ENCODE measurements around the gene ZC3H12D.

DNA sequence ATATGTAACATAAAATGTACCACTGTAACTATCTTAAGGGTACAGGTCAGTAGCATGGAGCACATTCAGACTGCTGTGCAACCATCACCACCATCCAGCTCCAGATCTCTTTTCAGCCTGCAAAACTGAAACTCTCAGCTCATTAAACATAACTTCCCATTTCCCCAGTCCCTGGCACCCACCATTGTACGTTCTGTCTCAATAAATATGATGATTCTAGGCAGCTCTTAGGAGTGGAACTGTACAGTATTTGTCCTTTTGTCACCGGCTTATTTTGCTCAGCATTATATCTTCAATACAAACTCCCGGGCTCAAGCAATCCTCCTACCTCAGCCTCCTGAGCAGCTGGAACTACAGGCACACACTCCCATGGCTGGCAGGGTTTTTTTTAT is 1.5 kb downstream of the ZC3H12D start:
- TF ChIP-seq, protein P1, sequence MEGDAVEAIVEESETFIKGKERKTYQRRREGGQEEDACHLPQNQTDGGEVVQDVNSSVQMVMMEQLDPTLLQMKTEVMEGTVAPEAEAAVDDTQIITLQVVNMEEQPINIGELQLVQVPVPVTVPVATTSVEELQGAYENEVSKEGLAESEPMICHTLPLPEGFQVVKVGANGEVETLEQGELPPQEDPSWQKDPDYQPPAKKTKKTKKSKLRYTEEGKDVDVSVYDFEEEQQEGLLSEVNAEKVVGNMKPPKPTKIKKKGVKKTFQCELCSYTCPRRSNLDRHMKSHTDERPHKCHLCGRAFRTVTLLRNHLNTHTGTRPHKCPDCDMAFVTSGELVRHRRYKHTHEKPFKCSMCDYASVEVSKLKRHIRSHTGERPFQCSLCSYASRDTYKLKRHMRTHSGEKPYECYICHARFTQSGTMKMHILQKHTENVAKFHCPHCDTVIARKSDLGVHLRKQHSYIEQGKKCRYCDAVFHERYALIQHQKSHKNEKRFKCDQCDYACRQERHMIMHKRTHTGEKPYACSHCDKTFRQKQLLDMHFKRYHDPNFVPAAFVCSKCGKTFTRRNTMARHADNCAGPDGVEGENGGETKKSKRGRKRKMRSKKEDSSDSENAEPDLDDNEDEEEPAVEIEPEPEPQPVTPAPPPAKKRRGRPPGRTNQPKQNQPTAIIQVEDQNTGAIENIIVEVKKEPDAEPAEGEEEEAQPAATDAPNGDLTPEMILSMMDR (conservative IDR thresholded peaks at IDR 0.05): no peak
- TF ChIP-seq EZH2 (IDR thresholded peaks at IDR 0.05; ENCODE audit: low read depth): no peak
